H1 (cell line): ENCODE data around the gene FLVCR1. TPM values are rescaled to one million over a fixed set of nuclear protein-coding genes. Genes with fewer than 3 reads are reported as not detected.

Source experiments
- CEBPB ChIP-seq: IDR thresholded peaks from 2 replicates; pipeline ENCODE4 v1.6.1; 2012; ENCODE audit warnings: low read depth, low read length
- CHD7 ChIP-seq: fragments of 300-600 bp; sonication (generic); IDR thresholded peaks from 2 replicates; pipeline ENCODE4 v1.7.1; 2012; ENCODE audit warnings: low read length, moderate library complexity, mild to moderate bottlenecking, inconsistent platforms; ENCODE audit not compliant: insufficient replicate concordance
- E2F6 ChIP-seq: IDR thresholded peaks from 2 replicates; pipeline ENCODE4 v1.6.1; 2012; ENCODE audit warnings: inconsistent platforms
- KDM4A ChIP-seq: IDR thresholded peaks from one replicate; pipeline ENCODE4 v1.7.1; 2012; ENCODE audit warnings: low read depth, mild to moderate bottlenecking, moderate library complexity, low read length, inconsistent platforms; ENCODE audit not compliant: severe bottlenecking
- KDM5A ChIP-seq: fragments of 200-600 bp; IDR thresholded peaks from 2 replicates; pipeline ENCODE4 v1.7.1; 2012; ENCODE audit warnings: mild to moderate bottlenecking, low read length, inconsistent platforms, mixed read lengths
- SAP30 ChIP-seq: fragments of 300-600 bp; sonication (generic); IDR thresholded peaks from 2 replicates; pipeline ENCODE4 v1.7.1; 2012; ENCODE audit warnings: low read length, moderate library complexity, mild to moderate bottlenecking, inconsistent platforms; ENCODE audit not compliant: insufficient read depth, insufficient replicate concordance
- SIN3A ChIP-seq, 2 experiments: IDR thresholded peaks in 1 of 2; conservative IDR thresholded peaks in 1 of 2; 2 replicates each; pipeline ENCODE4 v1.6.1; 2011 to 2012; ENCODE audit warnings: low read length in 2 of 2, improper control_type of control experiment in 1 of 2, low read depth in 1 of 2, mild to moderate bottlenecking in 1 of 2
- SP1 ChIP-seq: IDR thresholded peaks from 2 replicates; pipeline ENCODE4 v1.6.1; 2011; ENCODE audit warnings: low read depth, low read length
- TCF12 ChIP-seq: IDR thresholded peaks from 2 replicates; pipeline ENCODE4 v1.6.1; 2011; ENCODE audit warnings: low read depth, mild to moderate bottlenecking, low read length
- USF2 ChIP-seq: IDR thresholded peaks from 2 replicates; pipeline ENCODE4 v1.6.1; 2011; ENCODE audit warnings: low read length, improper control_type of control experiment
- polyA plus RNA-seq, 7 experiments: library from polyadenylated mRNA; depleted of rRNA in 3 of 7; stranded (reverse) in 5 of 7; unstranded in 2 of 7; fragments of >200 nt in 5 of 7; fragments of 200-250 nt in 2 of 7; gene quantifications; 1 replicate in 5 of 7; 2 replicates in 1 of 7; 4 replicates in 1 of 7; pipeline versions ENCODE4 v1.2.1 to v1.2.3, GENCODE V29; 2011 to 2013; ENCODE audit warnings: missing spikeins in 2 of 7, mixed read lengths in 2 of 7
- total RNA-seq: library from RNA; stranded (reverse); fragmentation: NEBNext Ultra II Directional; extraction: Animal tissue kit (Norgen Biotek cat#: 25700); gene quantifications from 2 replicates; pipeline ENCODE4 v1.2.1, GENCODE V29; 2021

Gene FLVCR1
- total and polyA plus RNA-seq, 2 of the 8 experiments (the other 6 are each of a cell fraction or from before 2014, with no cell fraction given) = 31.8 to 75.7 TPM

DNA sequence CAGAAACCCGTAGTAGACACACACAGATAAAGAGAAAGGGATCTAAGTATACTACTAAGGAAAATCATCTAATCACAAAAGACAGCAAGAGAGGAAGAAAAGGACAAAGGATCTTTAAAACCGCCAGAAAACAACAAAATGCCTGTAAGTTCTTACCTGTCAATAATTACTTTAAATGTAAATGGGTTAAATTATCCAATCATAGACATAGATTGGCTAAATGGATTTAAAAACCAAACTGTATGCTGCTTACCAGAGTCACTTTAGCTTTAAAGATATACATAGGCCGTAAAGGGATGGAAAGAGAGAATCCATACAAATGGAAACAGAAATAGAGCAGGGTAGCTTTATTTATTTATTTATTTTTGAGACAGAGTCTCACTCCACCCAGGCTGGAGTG lies 44.0 kb downstream of the FLVCR1 start (continued):
- TF ChIP-seq CHD7 = no peak
- no peak for TF ChIP-seq SIN3A (conservative IDR thresholded peaks at IDR 0.05 in 1 of 2, IDR thresholded peaks at IDR 0.05 in 1 of 2; ENCODE audit: low read depth in 1 of 2, low read length in 2 of 2)
- TF ChIP-seq SAP30 = no peak
- TF ChIP-seq CEBPB = no peak
- TF ChIP-seq TCF12 = no peak
- no peak for TF ChIP-seq USF2
- no peak for TF ChIP-seq KDM4A
- TF ChIP-seq SP1 = no peak
- no peak for TF ChIP-seq KDM5A
- TF ChIP-seq E2F6 = no peak
